Right lobe of liver (tissue), 6 donors: ENCODE results near the gene DTL. TPM values are rescaled to one million over a fixed set of nuclear protein-coding genes. Genes with fewer than 3 reads are reported as not detected.

Experiments
- ATAC-seq, 4 donors: fragments of 200-7000 bp; cut with Tn5 transposase; one replicate each; pipeline ENCODE4 v1.9.1; 2020; ENCODE audit warnings: mild to moderate bottlenecking in 4 of 4, moderate library complexity in 4 of 4
- DNase-seq, 3 donors: peaks; one replicate each; pipeline ENCODE4 v3.0.0-alpha.2; 2020
- H3K27ac ChIP-seq, 3 donors: fragments of 200-600 bp; one replicate each; pipeline ENCODE4 v1.8.0; 2022
- H3K27me3 ChIP-seq, 2 donors: fragments of 200-600 bp; one replicate each; pipeline ENCODE4 v1.8.0; 2022
- H3K36me3 ChIP-seq, 4 donors: fragments of 200-600 bp; sonication (generic) in 1 of 4; one replicate each; pipeline versions ENCODE4 v1.5.1 to v1.8.0; 2017 to 2022; ENCODE audit warnings: control low read depth in 1 of 4
- H3K4me1 ChIP-seq, 4 donors: fragments of 200-600 bp; sonication (generic) in 1 of 4; one replicate each; pipeline versions ENCODE4 v1.5.1 to v1.8.0; 2017 to 2022; ENCODE audit warnings: control low read depth in 1 of 4
- H3K4me3 ChIP-seq, 3 donors: fragments of 200-600 bp; one replicate each; pipeline ENCODE4 v1.8.0; 2022
- H3K9me3 ChIP-seq, 4 donors: fragments of 200-600 bp; sonication (generic) in 1 of 4; one replicate each; pipeline versions ENCODE4 v1.5.1 to v1.8.0; 2017 to 2022; ENCODE audit warnings: control low read depth in 1 of 4
- CTCF ChIP-seq, 4 donors: fragments of 200-600 bp in 3 of 4; fragments of 450-650 bp in 1 of 4; IDR thresholded peaks; one replicate each; pipeline versions ENCODE4 v1.5.1 to v1.8.0; 2016 to 2022; ENCODE audit warnings: antibody characterized with exemption in 4 of 4, mild to moderate bottlenecking in 2 of 4
- POLR2A ChIP-seq: fragments of 450-650 bp; IDR thresholded peaks from one replicate; pipeline ENCODE4 v1.6.1; 2017; ENCODE audit warnings: antibody characterized with exemption, mild to moderate bottlenecking
- WGBS: methylation state at CpG from one replicate; pipeline ENCODE4 v1.1.6; 2018; ENCODE audit warnings: low coverage, low lambda C conversion rate; ENCODE audit not compliant: insufficient coverage; ENCODE audit errors: missing lambda C conversion rate; 5-methylcytosine and 5-hydroxymethylcytosine counted together
- intact Hi-C, 2 donors: fragments of 100-400 bp; cut with DNase I; formaldehyde crosslinking; loops; one replicate each; pipeline versions ENCODE4 v1.11.2 to v1.14.1; 2022
- total RNA-seq, 6 experiments: library from RNA; depleted of rRNA in 2 of 6; stranded (reverse); fragments of >200 nt in 2 of 6; fragmentation: NEBNext Ultra II Directional in 3 of 6; extraction: Animal tissue kit (Norgen Biotek cat#: 25700) in 3 of 6; gene quantifications; one replicate each; pipeline versions ENCODE4 v1.1.0 to v1.2.4, GENCODE V29; 2016 to 2023
- donor health status: DM: no; HTN: yes; CAD: no.
- donor health status: DM: no; HTN: no; CAD: no.
- donor health status: DM: no; HTN: no; CAD: no.
- donor health status: DM: no; HTN: yes; CAD: no.
- donor health status: DM: no; HTN: yes; CAD: no.

Gene DTL
- total RNA-seq, 6 experiments from 2014 or later: 0.07 to 12.2 (median 0.94) TPM

GRCh38 chr1:212118167-212118871, 82.8 kb downstream of the DTL start:
- H3K27ac ChIP-seq: no peak overlapping the region
- no peak overlapping the region for H3K4me3 ChIP-seq
- DNase-seq (no peak), ATAC-seq (peak; percentile 19 to 72 (median 42))
- no peaks in the 10 kb centered on the region for H3K9me3 ChIP-seq
- intact Hi-C loops: no loop called here
- no peaks in the 10 kb centered on the region for H3K4me1 ChIP-seq
- 44% methylated on average over 7 of the region's 7 CpGs for WGBS
- no peaks in the 10 kb centered on the region for H3K27me3 ChIP-seq
- no peak for TF ChIP-seq POLR2A
- no peaks in the 10 kb centered on the region for H3K36me3 ChIP-seq

DNA sequence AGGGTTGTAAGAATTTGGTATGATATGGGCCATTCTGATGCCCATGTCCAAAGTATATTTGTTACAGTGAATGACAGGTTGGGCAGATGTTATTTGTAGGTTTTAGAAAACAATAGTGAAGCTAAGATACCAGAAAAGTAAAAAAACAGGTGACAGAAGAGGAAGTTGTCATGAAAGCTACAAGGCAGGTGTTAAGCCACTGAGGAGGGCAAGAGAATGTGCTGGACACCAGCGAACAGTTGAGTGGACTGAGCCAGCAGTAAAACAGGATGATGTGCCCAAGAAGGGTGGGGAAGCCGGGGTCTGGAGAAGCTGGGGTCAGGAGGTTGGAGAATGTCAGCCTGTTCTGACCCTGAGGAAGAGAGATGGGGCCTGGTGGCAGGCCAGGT, 83.3 kb downstream of the DTL start:
- no peak for ATAC-seq
- TF ChIP-seq CTCF (IDR thresholded peaks at IDR 0.05) (no peak), POLR2A (no peak)
- 88% methylated on average over 2 of the region's 2 CpGs for WGBS

GRCh38 chr1:212119397-212119837, 83.9 kb downstream of the DTL start:
- intact Hi-C loops: no loop called here
- TF ChIP-seq POLR2A (no peak), CTCF (IDR thresholded peaks at IDR 0.05) (no peak)
- H3K4me1 ChIP-seq: no peaks in the 10 kb centered on the region
- no peaks in the 10 kb centered on the region for H3K9me3 ChIP-seq
- no peaks in the 10 kb centered on the region for H3K27me3 ChIP-seq
- H3K27ac ChIP-seq: no peak overlapping the region
- DNase-seq: no peak
- no peak overlapping the region for H3K4me3 ChIP-seq
- H3K36me3 ChIP-seq: no peaks in the 10 kb centered on the region
- WGBS: no CpG with 5 or more reads among the region's 5 CpGs
- peak in 1 of 4 donors; percentile 17 for ATAC-seq

More for the DNA sequence above, 83.3 kb downstream of the DTL start:
- intact Hi-C loops: no loop called here
- no peaks in the 10 kb centered on the region for H3K27me3 ChIP-seq
- no peak for DNase-seq
- no peaks in the 10 kb centered on the region for H3K9me3 ChIP-seq
- H3K27ac ChIP-seq: no peak overlapping the region
- H3K4me3 ChIP-seq: no peak overlapping the region
- no peaks in the 10 kb centered on the region for H3K4me1 ChIP-seq
- no peaks in the 10 kb centered on the region for H3K36me3 ChIP-seq

DNA sequence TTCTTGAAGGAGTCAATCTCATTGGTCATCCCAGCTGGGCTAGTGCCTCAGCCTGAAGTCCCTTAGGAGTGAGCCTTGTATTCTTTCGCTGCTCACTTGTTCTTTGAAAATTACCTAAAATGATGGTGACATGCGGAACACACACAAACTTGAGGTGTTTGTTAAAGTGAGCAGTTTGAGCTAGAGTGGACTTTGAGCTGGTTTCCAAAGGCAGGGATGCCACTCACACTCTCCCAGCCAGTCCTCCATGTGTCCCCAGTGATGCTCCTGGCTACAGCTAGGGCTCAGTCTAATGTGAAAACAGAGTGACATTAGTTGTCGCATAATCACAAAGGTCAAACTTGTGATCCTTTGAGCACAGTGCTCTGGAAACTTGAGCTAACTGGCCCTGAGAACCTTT, 84.3 kb downstream of the DTL start:
- no peak for DNase-seq
- TF ChIP-seq POLR2A: no peak
- H3K36me3 ChIP-seq: no peaks in the 10 kb centered on the region
- intact Hi-C loops: no loop called here
- H3K4me1 ChIP-seq: peaks cover 0 to 3% (median 0%) of the 10 kb centered on the region in 4 donors
- peak; percentile 49 to 72 (median 54) for ATAC-seq
- 90% methylated on average over 2 of the region's 3 CpGs for WGBS
- no peak overlapping the region for H3K4me3 ChIP-seq
- H3K27me3 ChIP-seq: no peaks in the 10 kb centered on the region
- H3K9me3 ChIP-seq: no peaks in the 10 kb centered on the region
- no peak overlapping the region for H3K27ac ChIP-seq

GRCh38 chr1:212121779-212122178, 86.2 kb downstream of the DTL start:
- Histone ChIP-seq H3K4me1 (peaks cover 0 to 4% (median 0%) of the 10 kb centered on the region in 4 donors), H3K27me3 (no peaks in the 10 kb centered on the region), H3K27ac (no peak overlapping the region), H3K9me3 (no peaks in the 10 kb centered on the region), H3K4me3 (no peak overlapping the region), H3K36me3 (no peaks in the 10 kb centered on the region)
- WGBS: 53% methylated on average over 2 of the region's 2 CpGs
- ATAC-seq (no peak), DNase-seq (no peak)
- no peak for TF ChIP-seq POLR2A
- no peak for TF ChIP-seq CTCF (IDR thresholded peaks at IDR 0.05)
- intact Hi-C loops: no loop called here
